Measurements from ENCODE around the gene SLC8A2. TPM values are rescaled to one million over a fixed set of nuclear protein-coding genes. Genes with fewer than 3 reads are reported as not detected.

The SLC8A2 gene
- polyA plus RNA-seq, 1 donor from 2014 or later = 14.1 TPM

- H3K27ac ChIP-seq (ENCODE audit: low read length) = no peak overlapping the region
- no peaks in the 10 kb centered on the region for H3F3A ChIP-seq (ENCODE audit: insufficient read depth, low read length, poor library complexity, severe bottlenecking)
- H3K36me3 ChIP-seq (ENCODE audit: insufficient read depth, low read length) = no peaks in the 10 kb centered on the region
- no peaks in the 10 kb centered on the region for H3K9me2 ChIP-seq (ENCODE audit: insufficient read depth, low read length)
- no peak overlapping the region for H3K4me3 ChIP-seq (ENCODE audit: low read length)
- no peak overlapping the region for H3K9ac ChIP-seq (ENCODE audit: low read length)
- no peaks in the 10 kb centered on the region for H4K20me1 ChIP-seq (ENCODE audit: insufficient read depth)
- TF ChIP-seq REST (IDR thresholded peaks at IDR 0.05; ENCODE audit: borderline replicate concordance) (no peak), MXI1 (conservative IDR thresholded peaks at IDR 0.05; ENCODE audit: poor library complexity, severe bottlenecking) (no peak), TAF1 (IDR thresholded peaks at IDR 0.05; ENCODE audit: low read depth) (no peak), POLR2AphosphoS5 (IDR thresholded peaks at IDR 0.05) (no peak), SMC3 (conservative IDR thresholded peaks at IDR 0.05; ENCODE audit: poor library complexity) (no peak), CTCF (IDR thresholded peaks at IDR 0.05; ENCODE audit: poor library complexity, severe bottlenecking) (no peak), EP300 (conservative IDR thresholded peaks at IDR 0.05; ENCODE audit: poor library complexity, severe bottlenecking) (no peak), EZH2 (IDR thresholded peaks at IDR 0.05; ENCODE audit: borderline replicate concordance, insufficient read depth, low read length, poor library complexity, severe bottlenecking) (no peak), RAD21 (conservative IDR thresholded peaks at IDR 0.05) (no peak)
- peaks cover 10% of the 10 kb centered on the region for H3K27me3 ChIP-seq (ENCODE audit: insufficient read depth, low read depth, low read length)
- no peak overlapping the region for H2AFZ ChIP-seq (ENCODE audit: low read depth, low read length)
- H3K9me3 ChIP-seq (ENCODE audit: low read length) = no peaks in the 10 kb centered on the region
- no peaks in the 10 kb centered on the region for H3K79me2 ChIP-seq (replicated peaks; ENCODE audit: insufficient read depth, low read length)
- no peak overlapping the region for H3K4me2 ChIP-seq (ENCODE audit: low read length)
Observed at GRCh38 chr19:47435196-47435595, 36.5 kb downstream of the SLC8A2 start.

- H3K4me2 ChIP-seq (ENCODE audit: low read length) = no peak overlapping the region
- H3K9me3 ChIP-seq (ENCODE audit: low read length) = no peaks in the 10 kb centered on the region
- H2AFZ ChIP-seq (ENCODE audit: low read depth, low read length) = no peak overlapping the region
- no peak overlapping the region for H3K4me3 ChIP-seq (ENCODE audit: low read length)
- no peaks in the 10 kb centered on the region for H3K9me2 ChIP-seq (ENCODE audit: insufficient read depth, low read length)
- TF ChIP-seq REST (IDR thresholded peaks at IDR 0.05; ENCODE audit: borderline replicate concordance) (no peak), CTCF (IDR thresholded peaks at IDR 0.05; ENCODE audit: poor library complexity, severe bottlenecking) (no peak), EZH2 (IDR thresholded peaks at IDR 0.05; ENCODE audit: borderline replicate concordance, insufficient read depth, low read length, poor library complexity, severe bottlenecking) (no peak), SMC3 (conservative IDR thresholded peaks at IDR 0.05; ENCODE audit: poor library complexity) (no peak), TAF1 (IDR thresholded peaks at IDR 0.05; ENCODE audit: low read depth) (no peak), POLR2AphosphoS5 (IDR thresholded peaks at IDR 0.05) (no peak), RAD21 (conservative IDR thresholded peaks at IDR 0.05) (no peak), EP300 (conservative IDR thresholded peaks at IDR 0.05; ENCODE audit: poor library complexity, severe bottlenecking) (no peak), MXI1 (conservative IDR thresholded peaks at IDR 0.05; ENCODE audit: poor library complexity, severe bottlenecking) (no peak)
- H3K79me2 ChIP-seq (replicated peaks; ENCODE audit: insufficient read depth, low read length) = no peaks in the 10 kb centered on the region
- H3K36me3 ChIP-seq (ENCODE audit: insufficient read depth, low read length) = no peaks in the 10 kb centered on the region
- H3K27me3 ChIP-seq (ENCODE audit: insufficient read depth, low read depth, low read length) = peaks cover 20% of the 10 kb centered on the region
- H4K20me1 ChIP-seq (ENCODE audit: insufficient read depth) = no peaks in the 10 kb centered on the region
- H3K27ac ChIP-seq (ENCODE audit: low read length) = no peak overlapping the region
- no peak overlapping the region for H3K9ac ChIP-seq (ENCODE audit: low read length)
- H3F3A ChIP-seq (ENCODE audit: insufficient read depth, low read length, poor library complexity, severe bottlenecking) = no peaks in the 10 kb centered on the region
Observed at GRCh38 chr19:47434088-47434487, 37.6 kb downstream of the SLC8A2 start.
